C4-2B (cell line): ENCODE measurements around the gene HIVEP2.

Experiments used
- CTCF ChIP-seq: fragments of 450-650 bp; conservative IDR thresholded peaks from 2 replicates; pipeline ENCODE4 v1.5.1; 2017; ENCODE audit warnings: mild to moderate bottlenecking
- ZFX ChIP-seq: fragments of 450-650 bp; IDR thresholded peaks from 2 replicates; pipeline ENCODE4 v1.6.1; 2017

GRCh38 chr6:142841915-142842314, 103.1 kb downstream of the HIVEP2 start:
- no peak for TF ChIP-seq CTCF
- TF ChIP-seq ZFX, result no peak
